SK-N-SH (cell line): ENCODE data around the gene FGGY. TPM values are rescaled to one million over a fixed set of nuclear protein-coding genes. Genes with fewer than 3 reads are reported as not detected.
A peak's percentile ranks its signal among the peaks of the same experiment; 100 is the strongest.

Source experiments
- CTCF ChIA-PET: fragments of 300-600, 350-600 bp; formaldehyde crosslinking; extraction: SDS; loops from one replicate; lab custom pipeline; 2021; lab: Yijun Ruan, JAX
- POLR2A ChIA-PET: fragments of 350-600 bp; sonication (Branson Sonifier 250); formaldehyde crosslinking; extraction: SDS; loops from one replicate; lab custom pipeline; 2020; ENCODE audit warnings: antibody characterized with exemption, inconsistent platforms; lab: Yijun Ruan, JAX
- DNase-seq: peaks from one replicate; pipeline ENCODE4 v3.0.0; 2012
- H2AFZ ChIP-seq: fragments of 200-600 bp; sonication (generic); 2 replicates; pipeline ENCODE4 v1.8.1; 2016; ENCODE audit warnings: antibody characterized with exemption, mild to moderate bottlenecking, low read depth
- H3F3A ChIP-seq: fragments of 200-600 bp; sonication (generic); replicated peaks from 2 replicates; pipeline ENCODE3; 2016; ENCODE audit warnings: antibody characterized with exemption, mild to moderate bottlenecking; ENCODE audit not compliant: insufficient read depth
- H3K27ac ChIP-seq, 2 experiments: fragments of 200-500 bp in 1 of 2; fragments of 200-600 bp in 1 of 2; sonication (Bioruptor generic) in 1 of 2; sonication (generic), shearing (Covaris generic) in 1 of 2; 2 replicates each; pipeline versions ENCODE4 v1.5.1 to v1.6.1; 2014 to 2016; ENCODE audit warnings: low read depth in 2 of 2, inconsistent platforms in 1 of 2, low read length in 1 of 2, mild to moderate bottlenecking in 1 of 2, mixed read lengths in 1 of 2
- H3K27me3 ChIP-seq: fragments of 200-600 bp; sonication (generic), shearing (Covaris generic); 2 replicates; pipeline ENCODE4 v1.6.1; 2016; ENCODE audit warnings: mixed run types; ENCODE audit not compliant: insufficient read depth
- H3K36me3 ChIP-seq, 2 experiments: fragments of 200-500 bp in 1 of 2; fragments of 200-600 bp in 1 of 2; sonication (Bioruptor generic) in 1 of 2; sonication (generic) in 1 of 2; replicated peaks in 1 of 2; 2 replicates each; pipeline versions ENCODE3 to v1.5.1; 2014 to 2016; ENCODE audit warnings: low read length in 1 of 2, mild to moderate bottlenecking in 1 of 2; ENCODE audit not compliant: insufficient read depth in 2 of 2, control insufficient read depth in 1 of 2
- H3K4me1 ChIP-seq, 2 experiments: fragments of 200-500 bp in 1 of 2; fragments of 200-600 bp in 1 of 2; sonication (Bioruptor generic) in 1 of 2; sonication (generic), shearing (Covaris generic) in 1 of 2; 2 replicates each; pipeline versions ENCODE4 v1.5.1 to v1.6.1; 2014 to 2016; ENCODE audit warnings: low read depth in 1 of 2, low read length in 1 of 2, mixed run types in 1 of 2; ENCODE audit not compliant: insufficient read depth in 2 of 2, control insufficient read depth in 1 of 2
- H3K4me2 ChIP-seq: fragments of 200-600 bp; sonication (generic), shearing (Covaris generic); 2 replicates; pipeline ENCODE4 v1.6.1; 2017; ENCODE audit warnings: mixed run types
- H3K4me3 ChIP-seq, 2 experiments: fragments of 200-500 bp in 1 of 2; fragments of 200-600 bp in 1 of 2; sonication (Bioruptor generic) in 1 of 2; sonication (generic), shearing (Covaris generic) in 1 of 2; 2 replicates each; pipeline versions ENCODE4 v1.5.1 to v1.8.1; 2014 to 2016; ENCODE audit warnings: low read depth in 2 of 2, inconsistent platforms in 1 of 2, low read length in 1 of 2, mild to moderate bottlenecking in 1 of 2, mixed read lengths in 1 of 2, moderate library complexity in 1 of 2
- H3K79me2 ChIP-seq: fragments of 200-600 bp; sonication (generic); 2 replicates; pipeline ENCODE4 v1.8.1; 2017; ENCODE audit warnings: mild to moderate bottlenecking; ENCODE audit not compliant: insufficient read depth
- H3K9ac ChIP-seq: fragments of 200-600 bp; sonication (generic); 2 replicates; pipeline ENCODE4 v1.6.1; 2017; ENCODE audit warnings: mixed run types
- H3K9me2 ChIP-seq: fragments of 200-600 bp; sonication (generic); 2 replicates; pipeline ENCODE4 v1.6.1; 2017; ENCODE audit warnings: mixed run types
- H3K9me3 ChIP-seq: fragments of 200-600 bp; sonication (generic); 2 replicates; pipeline ENCODE4 v1.6.1; 2017; ENCODE audit warnings: mixed run types, mild to moderate bottlenecking, moderate library complexity
- H4K20me1 ChIP-seq: fragments of 200-600 bp; sonication (generic); 2 replicates; pipeline ENCODE4 v1.6.1; 2017; ENCODE audit warnings: mild to moderate bottlenecking, mixed run types; ENCODE audit not compliant: insufficient read depth
- EP300 ChIP-seq, 2 experiments: IDR thresholded peaks; 2 replicates each; pipeline versions ENCODE4 v1.4.0 to v1.6.1; 2012; ENCODE audit warnings: borderline replicate concordance in 1 of 2, low read depth in 1 of 2, low read length in 1 of 2
- FOSL2 ChIP-seq: IDR thresholded peaks from 2 replicates; pipeline ENCODE4 v1.4.0; 2012; ENCODE audit warnings: low read depth, mild to moderate bottlenecking, moderate library complexity, borderline replicate concordance
- FOXM1 ChIP-seq: IDR thresholded peaks from 2 replicates; pipeline ENCODE4 v1.4.0; 2012; ENCODE audit warnings: low read depth, mild to moderate bottlenecking
- GABPA ChIP-seq: IDR thresholded peaks from 2 replicates; pipeline ENCODE4 v1.4.0; 2012; ENCODE audit warnings: low read depth, mild to moderate bottlenecking
- GATA2 ChIP-seq: sonication (generic); formaldehyde crosslinking; IDR thresholded peaks from 2 replicates; pipeline ENCODE4 v1.5.0; 2020; ENCODE audit warnings: mild to moderate bottlenecking, missing genetic modification reagents
- MXI1 ChIP-seq: IDR thresholded peaks from 2 replicates; pipeline ENCODE4 v1.6.1; 2012; ENCODE audit warnings: mild to moderate bottlenecking, low read depth, low read length, improper control_type of control experiment
- NFIC ChIP-seq: IDR thresholded peaks from 2 replicates; pipeline ENCODE4 v1.4.0; 2012; ENCODE audit warnings: borderline replicate concordance
- TCF12 ChIP-seq: IDR thresholded peaks from 2 replicates; pipeline ENCODE4 v1.4.0; 2012
- WGBS: methylation state at CpG from one replicate; pipeline ENCODE4 v1.1.6; 2017; ENCODE audit warnings: low lambda C conversion rate; 5-methylcytosine and 5-hydroxymethylcytosine counted together
- polyA plus RNA-seq, 3 experiments: library from polyadenylated mRNA; depleted of rRNA; stranded (reverse); fragments of >200 nt; gene quantifications; 2 replicates each; pipeline ENCODE4 v1.2.3, GENCODE V29; 2012
- TF ChIP-seq, protein P1 (sequence below): IDR thresholded peaks from 2 replicates; pipeline ENCODE4 v1.4.0; 2012; ENCODE audit warnings: low read depth
- TF ChIP-seq, protein P2 (sequence below): IDR thresholded peaks from 2 replicates; pipeline ENCODE4 v1.4.0; 2012; ENCODE audit warnings: low read depth, borderline replicate concordance
- TF ChIP-seq, protein P3 (sequence below): fragments of 150-350 bp; IDR thresholded peaks from 2 replicates; pipeline ENCODE4 v1.6.1; 2016; ENCODE audit warnings: mild to moderate bottlenecking, low read depth, low read length

Gene FGGY
- polyA plus RNA-seq, 1 of the 3 experiments (the other 2 are of a cell fraction) = 10.3 TPM

DNA sequence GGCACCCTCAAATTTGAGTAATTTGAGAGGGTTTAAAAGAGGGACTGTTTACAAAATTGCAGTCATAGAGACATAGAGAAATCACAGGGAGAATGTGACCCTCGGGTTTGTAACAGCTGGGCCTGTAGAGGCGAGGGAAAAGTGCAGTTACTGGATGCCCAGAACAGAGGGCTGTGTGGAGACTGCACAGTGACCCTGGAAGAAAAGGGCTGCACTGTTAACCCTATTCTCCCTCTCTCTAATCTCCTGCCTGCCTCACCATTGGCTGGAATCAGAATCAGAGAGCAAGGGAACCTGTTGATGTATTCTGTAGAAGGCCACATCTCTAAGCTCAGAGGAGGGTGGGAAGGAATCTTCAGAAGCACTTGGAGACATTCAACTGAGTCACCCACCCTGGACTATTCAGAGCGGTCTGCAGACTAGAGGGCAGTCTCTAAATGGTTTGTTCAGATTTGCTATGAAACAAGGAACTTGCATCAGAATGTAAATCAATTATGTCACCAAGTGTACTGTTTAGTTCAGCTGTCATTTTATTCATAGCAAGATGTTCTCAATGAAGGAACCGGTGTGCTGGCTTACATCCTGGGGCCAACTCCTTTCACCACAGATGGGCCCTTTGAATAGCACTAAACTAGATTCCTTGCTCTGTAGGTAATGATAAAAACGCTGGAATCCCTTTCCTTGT, 385.6 kb downstream of the FGGY start:
- ChIA-PET POLR2A (no interaction called here), CTCF (interaction anchor here (0.9 kb wide), 1 partner anchor 16 kb away, joined by 4 read pairs; no protein-coding TSS in a partner anchor)
- peaks cover 9% of the 10 kb centered on the region for H3F3A ChIP-seq
- TF ChIP-seq NFIC (no peak), TCF12 (peak; percentile 56; the same call in 1 of the 2 replicates)
- 65% methylated on average over 5 of the region's 5 CpGs for WGBS
- H3K9ac ChIP-seq = no peak overlapping the region
- DNase-seq = no peak
- H3K27ac ChIP-seq = no peak overlapping the region
- no peaks in the 10 kb centered on the region for H3K79me2 ChIP-seq
- no peaks in the 10 kb centered on the region for H3K27me3 ChIP-seq
- peaks cover 9 to 10% of the 10 kb centered on the region in 2 experiments; a peak in 3 of 4 replicates for H3K4me1 ChIP-seq
- H3K9me3 ChIP-seq = no peaks in the 10 kb centered on the region
- H3K9me2 ChIP-seq = no peaks in the 10 kb centered on the region
- no peak overlapping the region for H3K4me2 ChIP-seq
- H2AFZ ChIP-seq = no peak overlapping the region
- H4K20me1 ChIP-seq = no peaks in the 10 kb centered on the region
- no peak overlapping the region for H3K4me3 ChIP-seq
- no peaks in the 10 kb centered on the region for H3K36me3 ChIP-seq

DNA sequence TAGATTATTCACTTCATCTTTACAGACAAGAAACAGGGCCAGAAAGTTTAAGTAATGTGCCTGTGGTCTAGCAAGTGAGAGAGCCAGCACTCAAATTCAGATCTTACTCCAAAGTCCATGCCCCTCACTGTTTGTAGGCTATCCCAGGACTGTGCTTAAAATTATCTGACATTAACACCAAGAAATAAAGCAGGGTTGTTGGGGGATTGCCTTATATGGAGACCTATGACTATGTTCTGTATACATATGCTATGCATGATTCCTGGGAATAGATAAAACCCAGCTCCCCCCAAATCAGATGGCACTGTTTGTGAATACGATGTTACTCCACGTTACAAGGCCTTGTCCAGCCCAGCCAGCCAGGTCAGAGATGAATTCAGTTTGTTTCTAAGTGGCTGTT, 386.3 kb downstream of the FGGY start:
- no peak for DNase-seq
- H3K79me2 ChIP-seq = no peaks in the 10 kb centered on the region
- no peak overlapping the region for H3K27ac ChIP-seq
- H4K20me1 ChIP-seq = no peaks in the 10 kb centered on the region
- H3K4me2 ChIP-seq = no peak overlapping the region
- H3K9me3 ChIP-seq = no peaks in the 10 kb centered on the region
- H3K27me3 ChIP-seq = no peaks in the 10 kb centered on the region
- POLR2A ChIA-PET = no interaction called here
- peaks cover 8% of the 10 kb centered on the region for H3F3A ChIP-seq
- no peak overlapping the region for H3K4me3 ChIP-seq
- TF ChIP-seq GATA2 = no peak
- no peak for TF ChIP-seq NFIC
- no peak for TF ChIP-seq EP300 (IDR thresholded peaks at IDR 0.05; ENCODE audit: borderline replicate concordance in 1 of 2, low read depth in 1 of 2, low read length in 1 of 2)
- TF ChIP-seq, protein P1, sequence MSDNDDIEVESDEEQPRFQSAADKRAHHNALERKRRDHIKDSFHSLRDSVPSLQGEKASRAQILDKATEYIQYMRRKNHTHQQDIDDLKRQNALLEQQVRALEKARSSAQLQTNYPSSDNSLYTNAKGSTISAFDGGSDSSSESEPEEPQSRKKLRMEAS = no peak
- TF ChIP-seq TCF12 = no peak
- TF ChIP-seq FOXM1 = no peak
- no peak for TF ChIP-seq GABPA
- TF ChIP-seq FOSL2 = no peak
- TF ChIP-seq, all 33 proteins: peak for 0
- WGBS = 100% methylated on average over 2 of the region's 2 CpGs
- Histone ChIP-seq H3K4me1 (peaks cover 5 to 9% of the 10 kb centered on the region in 2 experiments; a peak in 3 of 4 replicates), H3K36me3 (no peaks in the 10 kb centered on the region), H3K9me2 (no peaks in the 10 kb centered on the region), H2AFZ (no peak overlapping the region), H3K9ac (no peak overlapping the region)
- CTCF ChIA-PET = interaction anchor here (0.9 kb wide), 1 partner anchor 15 kb away, joined by 4 read pairs; no protein-coding TSS in a partner anchor

DNA sequence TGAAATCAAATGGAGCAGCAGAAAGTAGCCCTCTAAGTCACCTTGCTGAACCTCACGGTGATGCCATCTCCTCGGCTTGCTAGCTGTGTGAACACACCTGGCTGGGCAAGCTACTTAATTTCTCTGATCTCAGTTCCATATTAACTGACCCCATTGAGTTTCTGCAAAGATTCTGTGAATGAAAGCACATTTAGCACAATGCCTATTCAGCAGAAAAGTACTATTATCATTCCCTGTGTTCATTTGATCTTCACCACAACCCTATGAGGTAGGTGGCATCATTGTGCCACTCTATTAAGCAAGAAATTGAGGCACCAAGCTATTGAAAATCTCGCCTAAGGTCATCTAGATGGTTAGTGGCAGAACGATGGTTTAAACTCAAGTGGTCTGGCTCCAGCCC, 387.8 kb downstream of the FGGY start:
- Histone ChIP-seq H3K4me3 (no peak overlapping the region), H3K27me3 (no peaks in the 10 kb centered on the region), H3K9me3 (no peaks in the 10 kb centered on the region), H3K4me2 (no peak overlapping the region), H3K9me2 (no peaks in the 10 kb centered on the region), H3K27ac (no peak overlapping the region), H2AFZ (no peak overlapping the region), H4K20me1 (no peaks in the 10 kb centered on the region), H3K36me3 (no peaks in the 10 kb centered on the region), H3K4me1 (peaks cover 0 to 5% of the 10 kb centered on the region in 2 experiments; a peak in 1 of 4 replicates), H3K79me2 (no peaks in the 10 kb centered on the region), H3F3A (no peaks in the 10 kb centered on the region), H3K9ac (no peak overlapping the region)
- CTCF ChIA-PET = interaction anchor here (0.6 to 7.4 kb wide), 4 partner anchors 11 to 135 kb away, joined by 3 to 38 read pairs (median 4); no protein-coding TSS in a partner anchor
- no peak for DNase-seq
- TF ChIP-seq, protein P2, sequence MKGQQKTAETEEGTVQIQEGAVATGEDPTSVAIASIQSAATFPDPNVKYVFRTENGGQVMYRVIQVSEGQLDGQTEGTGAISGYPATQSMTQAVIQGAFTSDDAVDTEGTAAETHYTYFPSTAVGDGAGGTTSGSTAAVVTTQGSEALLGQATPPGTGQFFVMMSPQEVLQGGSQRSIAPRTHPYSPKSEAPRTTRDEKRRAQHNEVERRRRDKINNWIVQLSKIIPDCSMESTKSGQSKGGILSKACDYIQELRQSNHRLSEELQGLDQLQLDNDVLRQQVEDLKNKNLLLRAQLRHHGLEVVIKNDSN = no peak
- TF ChIP-seq MXI1 (no peak), TCF12 (no peak)
- TF ChIP-seq, protein P3, sequence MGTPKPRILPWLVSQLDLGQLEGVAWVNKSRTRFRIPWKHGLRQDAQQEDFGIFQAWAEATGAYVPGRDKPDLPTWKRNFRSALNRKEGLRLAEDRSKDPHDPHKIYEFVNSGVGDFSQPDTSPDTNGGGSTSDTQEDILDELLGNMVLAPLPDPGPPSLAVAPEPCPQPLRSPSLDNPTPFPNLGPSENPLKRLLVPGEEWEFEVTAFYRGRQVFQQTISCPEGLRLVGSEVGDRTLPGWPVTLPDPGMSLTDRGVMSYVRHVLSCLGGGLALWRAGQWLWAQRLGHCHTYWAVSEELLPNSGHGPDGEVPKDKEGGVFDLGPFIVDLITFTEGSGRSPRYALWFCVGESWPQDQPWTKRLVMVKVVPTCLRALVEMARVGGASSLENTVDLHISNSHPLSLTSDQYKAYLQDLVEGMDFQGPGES = no peak
- 92% methylated on average over 4 of the region's 4 CpGs for WGBS
- POLR2A ChIA-PET = no interaction called here
